HG03378 (cell line): ENCODE measurements around the gene DOLPP1.

Experiments used
- ATAC-seq: cut with Tn5 transposase; IDR thresholded peaks from one replicate; pipeline ENCODE4 v1.9.1; 2021; ENCODE audit warnings: mild to moderate bottlenecking, moderate library complexity; ENCODE audit not compliant: unreplicated experiment

Gene DOLPP1

GRCh38 chr9:129063061-129063460 lies 17.9 kb upstream of the DOLPP1 start:
- ATAC-seq: no peak

GRCh38 chr9:129064499-129064908 lies 16.4 kb upstream of the DOLPP1 start:
- ATAC-seq: no peak

DNA sequence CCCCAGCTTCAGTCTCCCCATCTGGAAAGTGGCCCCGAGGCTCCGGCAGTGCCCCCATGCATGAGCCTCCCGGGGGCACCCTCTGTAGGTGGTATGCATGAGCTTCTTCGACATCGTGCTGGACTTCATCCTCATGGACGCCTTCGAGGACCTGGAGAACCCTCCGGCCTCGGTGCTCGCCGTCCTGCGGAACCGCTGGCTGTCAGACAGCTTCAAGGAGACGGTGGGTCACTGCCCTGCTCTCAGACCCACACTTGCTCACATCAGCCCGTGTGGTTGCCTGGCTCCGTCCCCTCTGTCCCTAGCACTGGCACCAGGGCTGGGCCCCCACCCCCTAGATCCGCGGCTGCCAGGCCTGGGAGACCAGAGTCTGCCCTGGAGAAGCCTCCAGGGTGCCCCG lies 12.8 kb upstream of the DOLPP1 start:
- no peak for ATAC-seq

DNA sequence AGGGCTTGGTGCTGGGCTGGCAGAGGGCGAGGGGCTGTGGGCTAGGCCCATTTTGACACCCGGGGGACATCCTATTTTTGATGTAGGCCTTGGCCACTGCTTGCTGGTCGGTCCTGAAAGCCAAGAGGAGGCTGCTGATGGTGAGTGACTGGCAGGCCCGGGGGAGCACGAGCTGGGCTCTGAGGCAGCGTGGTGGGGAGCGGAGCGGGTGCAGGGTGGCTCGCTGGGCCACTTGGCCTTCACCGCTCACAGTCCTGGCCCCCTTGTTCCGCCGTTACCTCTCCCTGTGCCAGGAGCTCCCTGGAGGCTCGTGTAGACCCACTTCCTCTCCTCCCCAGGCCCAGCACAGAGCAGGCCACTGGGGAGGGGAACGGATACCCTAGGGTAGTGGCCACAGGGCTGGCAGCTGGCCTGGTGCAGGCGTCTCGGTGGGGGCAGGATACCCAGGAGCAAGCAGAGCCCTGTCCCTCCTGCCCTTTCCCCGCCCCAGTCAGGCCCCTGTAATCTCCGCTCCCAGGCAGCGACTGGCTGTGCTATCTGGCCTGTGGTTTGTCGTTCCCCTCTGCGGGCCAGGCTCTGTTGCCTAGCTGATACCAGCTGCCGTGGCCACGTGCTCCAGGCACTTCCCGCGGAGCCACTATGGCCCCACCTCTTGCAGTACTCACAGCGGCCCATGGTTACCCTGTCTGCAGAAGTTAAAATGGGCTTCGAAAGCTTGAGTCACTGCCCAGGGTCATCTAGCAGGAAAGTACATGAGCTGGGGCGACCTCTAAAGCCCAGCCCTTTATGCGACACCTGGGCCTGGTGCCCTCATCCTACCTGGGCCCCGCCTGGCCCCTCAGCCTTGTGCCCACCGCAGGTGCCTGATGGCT lies 11.7 kb upstream of the DOLPP1 start:
- no peak for ATAC-seq

DNA sequence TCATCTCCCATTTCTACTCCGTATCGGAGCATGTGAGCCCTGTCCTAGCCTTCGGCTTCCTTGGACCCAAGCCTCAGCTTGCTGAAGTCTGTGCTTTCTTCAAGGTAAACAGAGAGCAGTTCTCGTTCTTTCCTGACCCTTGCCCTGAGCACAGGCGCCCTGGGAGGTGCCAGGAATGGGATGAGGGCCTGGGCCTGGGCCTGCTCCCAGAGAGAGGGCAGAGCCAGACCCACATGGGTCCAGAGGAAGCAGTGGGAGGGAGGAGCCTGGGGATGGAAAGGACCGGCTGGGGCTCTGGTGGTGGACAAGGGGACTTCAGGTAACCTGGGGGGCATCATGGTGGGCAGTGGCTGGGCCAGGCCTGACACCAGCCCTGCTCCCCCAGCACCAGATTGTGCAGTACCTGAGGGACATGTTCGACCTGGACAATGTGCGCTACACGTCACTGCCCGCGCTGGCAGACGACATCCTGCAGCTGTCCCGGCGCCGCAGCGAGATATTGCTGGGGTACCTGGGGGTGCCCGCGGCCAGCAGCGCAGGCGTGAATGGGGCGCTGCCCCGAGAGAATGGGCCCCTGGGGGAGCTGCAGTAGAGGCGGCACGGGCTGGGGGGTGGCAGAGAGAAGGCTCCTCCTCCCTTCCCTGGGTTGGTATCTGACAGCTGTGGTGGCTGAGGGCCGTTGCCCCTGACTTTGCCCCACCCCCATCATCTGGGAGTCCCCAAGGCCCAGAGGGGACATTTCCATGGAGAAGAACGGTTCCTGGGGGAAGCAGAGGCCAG lies 10.9 kb upstream of the DOLPP1 start:
- no peak for ATAC-seq

DNA sequence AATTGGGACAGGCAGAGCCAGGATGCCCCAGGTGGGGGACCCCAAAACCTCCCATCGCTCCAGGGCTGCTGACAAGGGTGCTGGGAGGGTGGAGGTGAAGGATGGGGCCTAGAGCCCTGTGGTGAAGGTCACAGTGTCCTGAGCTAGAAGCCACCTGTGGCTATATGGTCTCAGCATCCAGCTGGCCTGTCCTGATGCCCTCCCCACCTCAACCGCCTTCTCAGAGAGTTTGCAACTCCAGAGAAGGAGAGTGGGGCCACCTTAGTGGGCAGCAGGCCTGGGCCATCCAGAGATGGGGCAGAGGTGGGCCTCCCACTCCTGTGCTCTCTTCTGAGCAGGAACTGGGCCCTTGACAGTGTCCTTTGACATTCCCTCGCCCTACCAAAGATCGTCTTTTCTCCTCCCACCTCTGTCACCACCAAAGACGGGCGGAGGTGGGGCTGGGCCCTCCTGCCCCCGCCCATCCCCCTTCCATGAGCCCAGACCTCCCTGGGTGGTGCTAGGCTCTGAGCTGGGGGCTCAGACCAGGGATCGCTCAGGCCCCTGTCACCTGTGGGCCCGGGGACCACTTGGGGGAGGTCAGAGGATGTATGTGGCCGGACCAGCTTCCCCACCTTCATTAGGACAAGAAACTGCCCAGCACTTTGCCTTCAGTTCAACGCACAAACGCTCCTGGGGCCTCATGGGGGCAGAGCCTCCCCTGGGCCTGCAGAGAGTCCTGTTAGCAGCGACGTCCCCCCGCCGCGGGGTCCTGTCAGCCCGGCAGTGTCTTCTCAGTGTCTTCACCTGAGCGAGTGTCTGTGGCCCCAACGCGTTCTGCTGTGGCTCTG lies 10.0 kb upstream of the DOLPP1 start:
- no peak for ATAC-seq

DNA sequence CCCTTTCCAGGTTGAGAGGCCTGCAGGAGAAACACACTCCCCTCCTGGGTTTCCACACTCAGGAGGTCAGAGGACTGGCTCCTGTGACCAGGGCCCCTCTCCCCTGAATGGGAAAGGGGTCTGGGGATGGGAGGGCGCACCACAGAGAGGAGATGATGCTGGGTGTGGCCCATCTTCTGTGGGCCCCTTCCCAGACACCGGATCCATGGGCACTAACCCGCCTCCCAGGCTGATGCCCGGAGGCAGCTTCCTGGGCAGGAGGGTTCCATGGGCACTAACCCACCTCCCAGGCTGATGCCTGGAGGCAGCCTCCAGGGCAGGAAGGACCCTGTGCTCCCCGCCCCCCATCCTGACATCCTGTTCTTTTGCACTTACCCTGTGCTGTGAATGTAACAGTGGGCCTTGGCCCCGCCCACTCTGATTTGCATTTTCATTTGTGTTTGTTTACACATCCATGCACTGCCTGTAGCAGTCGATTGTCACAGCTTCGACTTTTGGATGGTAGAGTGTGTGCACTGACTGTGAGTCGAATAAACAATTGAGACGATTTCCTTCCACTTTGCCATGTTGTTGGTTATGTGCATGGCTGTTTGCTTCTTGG lies 9.3 kb upstream of the DOLPP1 start:
- no peak for ATAC-seq

GRCh38 chr9:129072171-129072570 lies 8.7 kb upstream of the DOLPP1 start:
- ATAC-seq: no peak

- no peak for ATAC-seq
These were observed 7.5 kb upstream of the DOLPP1 start for GRCh38 chr9:129073404-129073803.

GRCh38 chr9:129074106-129074505 lies 6.8 kb upstream of the DOLPP1 start:
- ATAC-seq: no peak

- ATAC-seq: no peak
These were observed 4.8 kb upstream of the DOLPP1 start for GRCh38 chr9:129075996-129076639.

GRCh38 chr9:129076640-129077037 lies 4.3 kb upstream of the DOLPP1 start:
- ATAC-seq: no peak

DNA sequence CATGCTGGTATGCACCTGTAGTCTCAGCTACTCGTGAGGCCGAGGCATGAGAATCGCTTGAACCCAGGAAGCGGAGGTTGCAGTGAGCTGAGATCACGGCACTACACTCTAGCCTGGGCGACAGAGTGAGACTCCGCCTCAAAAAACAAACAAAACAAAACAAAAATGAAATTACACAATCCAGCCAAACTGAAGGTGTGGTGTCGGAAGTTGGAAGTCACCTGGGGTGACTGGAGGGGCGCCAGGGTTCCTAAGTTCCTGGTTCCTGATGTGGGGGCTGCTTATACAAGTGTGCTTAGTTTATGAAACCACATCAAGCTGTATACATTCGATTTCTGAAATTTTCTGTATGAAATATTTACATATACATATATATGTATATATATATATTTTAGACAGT lies 3.7 kb upstream of the DOLPP1 start:
- no peak for ATAC-seq

GRCh38 chr9:129078691-129079503 lies 2.0 kb upstream of the DOLPP1 start:
- ATAC-seq: no peak

DNA sequence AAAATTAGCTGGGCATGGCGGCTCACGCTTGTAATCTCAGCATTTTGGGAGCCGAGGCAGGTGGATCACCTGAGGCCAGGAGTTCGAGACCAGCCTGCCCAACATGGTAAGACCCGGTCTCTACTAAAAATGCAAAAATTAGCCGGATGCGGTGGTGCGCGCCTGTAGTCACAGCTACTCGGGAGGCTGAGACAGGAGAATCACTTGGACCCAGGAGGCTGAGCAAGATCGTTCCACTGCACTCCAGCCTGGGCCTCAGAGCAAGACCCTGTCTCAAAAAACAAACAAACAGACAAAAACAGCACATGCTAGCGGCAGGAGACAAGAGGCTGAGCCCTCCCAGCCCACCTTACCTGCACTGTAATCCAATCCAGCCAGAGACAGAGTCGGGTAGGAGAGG lies 1.1 kb upstream of the DOLPP1 start:
- no peak for ATAC-seq

DNA sequence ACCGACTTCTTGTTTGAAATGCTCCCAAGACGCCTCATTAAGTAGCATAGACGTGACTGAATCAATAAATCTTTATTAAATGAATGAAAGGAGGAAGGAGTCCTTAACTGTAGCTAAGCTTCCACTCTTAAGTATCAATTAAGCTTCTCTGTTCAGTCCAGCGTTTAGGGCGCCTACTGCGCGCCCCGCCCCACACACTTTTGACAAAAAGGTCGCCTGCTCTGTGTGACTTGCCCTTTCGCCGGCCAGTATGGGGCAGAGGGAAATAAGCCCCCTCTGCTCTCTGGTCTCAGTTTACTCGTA lies 662 bp upstream of the DOLPP1 start:
- no peak for ATAC-seq

DNA sequence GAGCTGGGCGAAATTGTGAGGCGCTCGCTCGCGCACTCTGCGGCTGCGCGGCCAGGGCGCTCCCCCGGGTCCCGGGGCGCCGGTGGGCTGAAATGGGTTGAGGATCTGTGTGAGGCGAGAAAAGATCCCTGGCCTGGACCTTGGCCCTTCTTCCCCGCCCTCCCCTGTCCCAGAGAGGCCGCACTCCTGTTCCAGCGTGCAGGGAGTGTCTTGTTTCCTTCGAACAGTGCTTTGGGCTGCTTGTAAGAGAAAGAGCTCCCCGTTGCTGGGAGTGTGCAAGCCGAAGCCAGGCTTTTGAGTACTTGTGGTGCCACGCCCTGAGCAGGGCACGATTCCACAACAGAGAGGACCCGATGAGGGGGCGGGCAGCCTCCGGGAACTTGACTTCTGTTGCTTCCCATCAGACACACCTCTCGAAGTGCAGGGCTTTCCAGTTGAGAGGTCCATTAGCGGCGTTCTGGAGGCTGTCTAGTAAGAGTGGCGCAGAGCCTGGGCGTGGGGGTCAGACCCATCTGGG lies 535 bp downstream of the DOLPP1 start:
- ATAC-seq: no peak

- ATAC-seq: no peak
These were observed 3.2 kb downstream of the DOLPP1 start for GRCh38 chr9:129084087-129084486.

- no peak for ATAC-seq
These were observed 8.3 kb downstream of the DOLPP1 start for GRCh38 chr9:129089246-129089645.
